ENCODE results near the gene C2orf42.
A peak's percentile ranks its signal among the peaks of the same experiment; 100 is the strongest.
"Not testable (repeated sequence)": the region's sequence is repeated elsewhere in the genome, so short reads cannot be mapped to it uniquely, and the experiment has no call there.

C2orf42 gene

DNA sequence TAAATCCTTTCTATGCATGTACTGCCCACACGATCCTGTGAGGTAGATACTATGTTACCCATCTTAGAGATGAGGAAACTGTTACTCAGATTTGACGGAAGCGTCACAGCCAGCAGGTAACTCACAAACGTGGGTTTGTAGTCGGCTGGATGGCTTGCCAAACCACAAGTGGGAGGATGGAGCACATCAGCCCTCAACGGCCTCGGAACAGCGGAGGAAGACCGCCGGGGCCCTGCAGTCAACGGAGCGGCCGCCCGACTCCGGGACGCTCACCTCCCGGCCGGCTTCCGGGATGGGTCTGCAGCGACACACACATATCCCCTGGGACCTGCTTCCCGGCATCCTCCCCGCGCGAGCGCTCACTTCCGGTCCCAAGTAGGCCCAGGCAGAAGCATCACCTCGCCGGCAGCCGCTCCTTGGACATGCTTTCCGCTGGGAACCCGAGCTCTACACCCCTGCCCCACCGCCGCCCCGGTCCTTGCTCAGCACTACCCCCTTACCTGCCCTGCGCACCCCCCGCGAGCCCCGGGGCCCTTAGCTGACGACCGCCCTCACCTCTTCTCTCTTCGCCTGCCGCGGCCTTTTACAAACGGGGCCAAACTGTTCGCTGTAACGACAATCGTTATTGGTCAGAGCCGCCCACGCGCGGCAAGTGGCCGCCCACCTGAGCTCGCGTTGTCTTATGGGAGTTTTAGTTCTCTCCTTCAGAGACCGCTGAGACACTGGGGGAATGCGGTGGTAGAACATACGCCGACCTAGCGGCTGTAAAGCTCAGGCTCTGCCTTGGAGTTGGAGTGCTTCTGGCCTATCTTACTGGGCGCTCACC lies at the start of gene C2orf42:
TSS of gene C2orf42 (minus strand) at position 602 of the 826 bp plus-strand sequence. CDS start 9,034 bp downstream, outside the sequence.
- DNase-seq (ENCODE audit: low read depth in 1 of 2, low spot score in 1 of 2), result peak; percentile 86 to 93

DNA sequence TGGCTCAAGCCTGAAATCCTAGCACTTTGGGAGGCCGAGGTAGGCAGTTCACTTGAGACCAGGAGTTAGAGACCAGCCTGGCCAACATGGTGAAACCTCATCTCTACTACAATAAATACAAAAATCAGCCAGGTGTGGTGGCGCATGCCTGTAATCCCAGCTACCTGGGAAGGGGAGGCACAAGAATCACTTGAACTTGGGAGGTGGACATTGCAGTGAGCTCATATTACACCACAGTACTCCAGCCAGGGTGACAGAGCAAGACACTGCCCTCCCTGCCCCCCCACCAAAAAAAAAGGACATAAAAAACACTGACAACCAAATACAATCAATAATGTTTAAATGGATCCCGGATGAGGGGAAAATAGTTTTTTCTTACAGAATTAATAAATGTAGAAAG lies 49.8 kb upstream of the C2orf42 start:
- DNase-seq (ENCODE audit: low read depth in 1 of 2, low spot score in 1 of 2), result no peak

DNA sequence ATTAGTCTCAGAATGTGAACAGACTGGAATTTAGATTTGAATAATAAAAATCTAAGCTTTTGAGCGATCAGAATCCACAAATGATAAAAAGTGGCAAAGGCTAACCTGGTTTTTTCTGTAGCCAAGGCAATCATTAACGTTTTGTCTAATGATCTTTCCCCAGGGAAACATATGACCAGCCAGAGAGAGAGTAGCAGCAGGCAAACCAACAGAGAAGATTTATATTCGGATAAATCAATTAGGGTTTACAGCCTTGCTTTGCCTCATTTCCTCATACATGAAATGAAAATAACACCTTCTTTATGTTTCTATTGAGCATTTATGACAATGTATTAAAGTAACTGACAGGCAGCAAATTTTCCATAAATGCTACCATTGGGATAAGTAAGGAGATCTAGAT lies 43.1 kb upstream of the C2orf42 start:
- DNase-seq (ENCODE audit: low read depth in 1 of 2, low spot score in 1 of 2), result no peak

DNA sequence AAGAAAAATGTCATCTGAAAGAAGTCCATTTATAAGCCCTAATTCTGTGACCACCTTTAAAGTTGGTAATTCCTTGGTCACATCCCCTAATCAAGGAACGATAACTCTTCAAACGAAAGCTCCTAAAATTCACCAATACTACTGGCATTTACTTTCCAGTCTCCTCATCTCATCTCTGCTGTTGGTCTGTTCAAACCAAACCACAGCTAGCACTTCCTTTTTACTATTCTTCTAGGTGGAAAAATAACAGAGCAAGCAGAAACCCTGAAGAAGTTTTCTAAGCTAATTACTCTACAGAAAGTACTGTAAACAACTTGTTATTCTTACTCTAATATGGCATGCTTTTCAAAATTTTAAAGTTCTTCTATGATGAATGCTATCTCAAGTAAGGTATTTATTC lies 36.0 kb upstream of the C2orf42 start:
- DNase-seq (ENCODE audit: low read depth in 1 of 2, low spot score in 1 of 2), result no peak

DNA sequence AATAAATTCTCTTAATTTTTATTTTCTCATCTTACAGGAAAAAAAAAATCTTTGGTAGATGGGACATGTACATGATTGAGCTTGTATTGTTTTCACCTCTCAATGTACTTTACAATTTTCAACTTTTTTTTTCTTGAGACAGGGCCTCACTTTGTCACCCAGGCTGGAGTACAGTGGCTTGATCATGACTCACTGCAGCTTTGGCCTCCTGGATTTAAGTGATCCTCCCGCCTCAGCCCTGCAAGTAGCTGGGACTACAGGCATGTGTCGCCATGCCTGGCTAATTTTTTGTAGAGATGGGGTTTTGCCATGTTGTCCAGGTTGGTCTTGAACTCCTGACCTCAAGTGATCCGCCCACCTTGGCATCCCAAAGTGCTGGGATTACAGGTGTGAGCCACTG lies 32.5 kb upstream of the C2orf42 start:
- not testable (repeated sequence) for DNase-seq (ENCODE audit: low read depth in 1 of 2, low spot score in 1 of 2)

DNA sequence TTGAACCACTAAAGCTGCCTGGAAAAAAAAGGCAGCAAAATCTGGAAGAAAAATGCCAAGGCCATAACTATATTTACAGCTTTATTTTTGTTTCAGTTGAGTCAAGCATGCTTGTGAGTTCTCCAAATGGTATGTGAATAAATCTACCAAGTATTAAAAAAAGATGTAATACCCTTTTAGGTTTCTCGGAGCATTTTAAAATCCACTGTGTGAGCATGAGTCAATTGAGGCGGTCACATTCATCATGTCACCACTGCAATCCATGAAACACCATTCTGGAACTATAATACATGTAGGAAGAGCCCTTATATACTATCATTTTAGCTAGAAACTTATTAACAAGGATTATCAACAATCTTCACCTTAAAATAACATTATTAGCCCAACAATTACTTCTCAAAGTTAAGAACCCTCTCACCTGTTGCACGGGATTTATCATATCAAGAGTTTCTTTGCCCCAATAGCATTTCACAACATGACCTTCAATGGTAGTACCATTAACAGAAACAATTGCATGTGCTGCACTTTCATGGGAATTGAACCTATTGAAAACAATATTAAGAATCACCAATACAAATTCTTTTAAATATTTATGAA lies 24.2 kb upstream of the C2orf42 start:
- no peak for DNase-seq (ENCODE audit: low read depth in 1 of 2, low spot score in 1 of 2)

DNA sequence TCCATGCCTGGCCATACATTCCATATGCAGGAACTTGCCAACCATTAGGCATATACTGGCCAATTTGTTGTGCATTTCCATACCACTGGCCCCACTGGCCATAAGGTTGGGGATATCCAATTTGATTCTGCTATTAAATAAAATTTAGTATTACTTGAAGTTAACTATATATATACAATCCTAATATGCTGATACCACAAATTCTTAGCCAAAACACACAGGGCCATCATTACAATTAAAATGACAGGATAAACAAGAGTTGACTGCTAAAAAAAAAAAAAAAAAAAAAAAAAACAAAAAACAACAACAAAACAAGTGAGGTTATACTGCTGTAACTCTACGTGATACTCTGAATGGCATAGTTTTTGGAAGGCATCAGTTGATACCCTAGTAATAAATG lies 23.5 kb upstream of the C2orf42 start:
- no peak for DNase-seq (ENCODE audit: low read depth in 1 of 2, low spot score in 1 of 2)

DNA sequence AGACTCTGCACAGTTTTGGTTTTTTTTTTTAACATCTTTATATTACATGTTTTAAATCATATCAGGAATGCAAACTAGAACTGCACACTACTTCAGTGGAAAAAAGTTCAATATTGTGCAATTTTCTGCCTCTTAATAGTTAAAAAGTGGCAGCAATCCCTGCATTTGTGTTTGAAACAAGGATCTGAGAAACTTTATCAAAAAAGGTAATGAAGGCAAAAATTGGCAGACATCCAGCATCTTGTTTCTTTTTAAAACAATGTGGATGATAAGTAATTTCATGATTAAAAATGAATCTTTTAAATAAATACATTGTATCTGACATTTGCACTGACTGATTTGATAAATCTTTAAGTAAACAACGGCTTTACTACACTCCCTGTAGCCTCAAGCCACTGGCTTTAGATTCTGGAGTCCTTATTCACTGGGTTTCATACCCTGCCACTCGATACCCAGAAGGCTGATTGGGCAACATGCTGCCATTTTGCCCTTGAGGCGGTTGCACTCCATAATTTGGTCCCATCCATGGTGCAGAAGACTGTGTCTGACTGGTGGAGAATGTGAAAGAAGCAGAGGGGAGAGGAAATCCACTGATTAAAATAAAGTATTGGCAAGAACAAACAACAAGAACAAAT lies 21.6 kb upstream of the C2orf42 start:
- DNase-seq (ENCODE audit: low read depth in 1 of 2, low spot score in 1 of 2), result no peak

DNA sequence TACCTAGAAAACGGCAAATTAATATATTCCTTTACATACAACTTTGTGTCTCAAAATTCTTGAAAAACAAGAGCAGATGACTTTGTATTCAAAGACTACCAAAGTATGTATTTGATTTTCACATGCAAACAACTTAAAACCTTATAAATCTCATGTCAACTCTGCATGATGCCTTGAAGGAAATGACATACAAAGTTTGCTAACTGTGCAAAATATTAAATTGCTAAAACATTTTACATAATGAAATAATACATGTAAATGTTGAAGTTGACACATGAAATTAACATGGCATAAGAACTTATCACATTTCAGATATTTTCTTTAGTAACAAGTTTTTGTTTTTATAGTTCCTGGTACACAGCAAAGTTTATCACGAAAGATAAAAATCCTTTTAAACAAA lies 20.8 kb upstream of the C2orf42 start:
- no peak for DNase-seq (ENCODE audit: low read depth in 1 of 2, low spot score in 1 of 2)

DNA sequence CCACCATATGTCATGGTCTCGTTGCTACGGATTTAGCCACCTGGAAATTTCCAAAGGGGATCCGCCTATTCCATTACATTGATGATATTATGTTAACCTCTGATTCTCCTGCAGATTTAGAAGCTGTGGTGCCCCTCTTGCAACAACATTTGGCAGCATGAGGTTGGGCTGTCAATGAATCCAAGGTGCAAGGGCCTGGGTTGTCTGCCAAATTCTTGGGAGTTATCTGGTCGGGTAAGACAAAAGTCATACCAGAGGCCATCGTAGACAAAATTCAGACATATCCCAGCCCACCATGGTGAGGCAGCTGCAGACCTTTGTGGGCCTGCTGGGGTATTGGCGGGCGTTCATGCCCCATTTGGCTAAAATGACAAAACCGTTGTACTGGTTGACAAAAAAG lies 13.6 kb upstream of the C2orf42 start:
- no peak for DNase-seq (ENCODE audit: low read depth in 1 of 2, low spot score in 1 of 2)

DNA sequence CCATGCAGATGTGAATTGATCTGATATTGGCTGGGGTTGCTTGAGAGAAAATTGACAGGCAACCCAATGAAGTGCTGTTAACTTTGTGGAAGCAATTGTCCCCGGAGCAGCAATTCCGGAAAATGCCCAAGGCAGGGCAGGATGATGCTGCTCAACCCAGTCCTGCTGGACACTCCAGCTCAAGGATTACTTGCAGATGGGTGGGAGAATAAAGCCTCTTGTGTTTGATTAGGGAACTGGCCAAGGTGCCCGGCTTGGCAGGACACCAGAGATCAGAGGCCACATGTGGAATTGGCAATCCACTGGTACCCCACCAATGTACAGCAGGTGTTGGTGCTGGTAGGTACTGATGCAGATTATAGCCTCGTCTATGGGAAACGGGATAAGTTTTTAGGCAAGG lies 12.3 kb upstream of the C2orf42 start:
- DNase-seq (ENCODE audit: low read depth in 1 of 2, low spot score in 1 of 2), result no peak

DNA sequence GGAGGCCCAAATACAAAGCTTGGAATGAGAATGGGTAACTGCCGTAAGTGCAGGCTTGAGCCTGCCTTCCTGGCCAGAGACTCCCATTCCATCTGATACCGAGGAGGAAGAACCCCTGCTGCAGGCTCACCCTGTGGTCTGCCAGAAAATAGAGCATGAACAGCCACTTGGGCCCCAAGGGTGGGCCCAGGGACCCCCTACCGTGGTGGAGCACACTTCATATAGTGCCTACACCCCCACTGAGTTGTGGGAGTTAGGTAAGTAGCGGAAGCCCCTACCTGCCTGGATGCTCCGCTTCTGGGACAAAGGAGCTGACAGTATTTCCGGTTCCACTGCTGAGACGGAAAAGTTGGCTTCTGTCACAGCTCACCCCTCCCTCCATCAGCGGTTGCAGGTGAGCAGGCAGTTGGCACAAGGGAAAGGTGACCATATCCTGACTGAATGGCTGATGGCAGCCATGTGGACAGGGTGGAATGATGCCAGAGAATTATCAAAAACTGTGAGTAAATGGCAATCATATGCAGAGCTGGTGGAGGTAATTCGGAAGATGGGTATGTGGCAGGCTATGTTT lies 11.5 kb upstream of the C2orf42 start:
- no peak for DNase-seq (ENCODE audit: low read depth in 1 of 2, low spot score in 1 of 2)

DNA sequence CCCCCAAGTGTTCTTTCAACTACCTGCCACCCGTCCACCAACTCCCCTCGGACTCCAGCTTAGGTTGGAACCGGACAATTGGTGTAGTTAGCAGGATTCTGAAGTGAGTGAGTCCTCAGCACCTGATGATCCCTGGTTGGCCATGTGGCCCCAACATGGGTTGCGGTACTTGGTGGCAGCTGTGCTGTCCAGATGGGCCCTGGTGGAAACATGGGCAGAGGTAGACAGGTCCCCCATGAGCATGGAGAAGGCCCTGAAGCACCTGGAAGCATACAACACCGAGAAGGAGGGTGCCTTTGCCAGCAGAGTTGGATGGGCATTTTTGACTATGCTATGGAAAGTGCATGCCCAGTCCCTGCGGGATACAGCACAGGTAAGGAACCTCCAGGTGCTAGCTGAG lies 11.0 kb upstream of the C2orf42 start:
- no peak for DNase-seq (ENCODE audit: low read depth in 1 of 2, low spot score in 1 of 2)

DNA sequence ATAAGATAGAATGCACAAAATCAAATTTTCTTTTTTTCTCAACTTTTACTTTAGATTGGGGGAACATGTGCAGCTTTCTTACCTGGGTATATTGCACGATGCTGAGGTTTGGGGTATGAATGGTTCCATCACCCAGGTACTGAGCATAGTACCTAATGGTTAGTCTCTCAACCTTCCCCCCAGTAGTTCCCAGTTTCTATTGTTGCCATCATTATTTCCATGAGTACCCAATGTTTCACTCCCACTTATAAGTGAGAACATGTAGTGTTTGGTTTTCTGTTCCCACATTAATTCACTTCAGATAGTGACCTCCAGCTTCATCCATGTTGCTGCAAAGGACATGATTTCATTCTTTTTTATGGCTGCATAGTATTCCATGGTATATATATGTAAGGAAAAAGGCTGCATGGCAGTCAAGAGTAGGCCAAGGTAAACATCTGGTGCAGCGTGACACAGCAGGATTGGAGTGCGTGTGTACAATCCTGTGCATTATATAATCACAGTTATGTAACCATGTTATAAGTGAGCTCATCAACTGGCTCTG lies 10.5 kb upstream of the C2orf42 start:
- DNase-seq (ENCODE audit: low read depth in 1 of 2, low spot score in 1 of 2), result no peak

DNA sequence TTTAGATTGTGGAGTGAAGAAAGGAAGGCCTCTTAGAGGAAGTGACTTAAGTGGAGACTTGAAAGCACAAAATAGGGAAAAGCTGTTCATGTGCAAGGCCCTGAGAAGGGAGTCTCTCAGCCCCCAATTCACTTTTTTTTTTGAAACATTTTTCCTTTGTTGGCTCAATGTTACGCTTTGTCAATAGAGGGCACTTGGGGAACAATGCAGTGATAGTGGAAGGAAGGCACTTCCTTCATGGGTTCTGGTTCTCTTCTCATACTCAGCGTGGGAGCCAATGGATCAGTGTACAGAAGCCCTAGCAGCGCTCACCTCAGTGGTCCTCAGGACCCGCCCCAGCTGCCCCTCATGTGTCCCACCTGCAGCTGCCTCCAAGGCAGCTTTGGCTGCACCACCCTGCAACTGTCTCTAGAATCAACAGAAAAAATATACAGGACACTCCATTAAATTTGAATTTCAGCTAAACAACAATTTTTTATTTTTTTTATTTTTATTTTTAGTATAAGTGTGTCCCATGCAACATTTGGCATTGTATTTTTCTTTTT lies 8.6 kb upstream of the C2orf42 start:
- no peak for DNase-seq (ENCODE audit: low read depth in 1 of 2, low spot score in 1 of 2)

DNA sequence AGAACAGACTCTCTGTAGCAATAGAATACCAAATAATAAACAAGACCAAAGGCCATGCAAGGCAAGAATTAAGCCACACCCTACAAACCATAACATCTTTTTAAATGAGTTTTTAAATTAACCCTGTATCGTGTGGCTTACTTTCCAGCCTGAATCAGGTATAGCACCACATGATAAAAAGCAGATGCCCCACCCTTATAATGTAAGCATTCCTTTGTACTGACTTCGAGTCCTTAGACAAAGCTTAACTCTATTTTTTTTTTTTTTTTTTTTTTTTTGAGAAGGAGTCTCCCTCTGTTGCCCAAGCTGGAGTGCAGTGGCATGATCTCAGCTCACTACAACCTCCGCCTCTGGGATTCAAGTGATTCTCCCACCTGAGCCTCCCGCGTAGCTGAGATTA lies 1.7 kb upstream of the C2orf42 start:
- no peak for DNase-seq (ENCODE audit: low read depth in 1 of 2, low spot score in 1 of 2)

DNA sequence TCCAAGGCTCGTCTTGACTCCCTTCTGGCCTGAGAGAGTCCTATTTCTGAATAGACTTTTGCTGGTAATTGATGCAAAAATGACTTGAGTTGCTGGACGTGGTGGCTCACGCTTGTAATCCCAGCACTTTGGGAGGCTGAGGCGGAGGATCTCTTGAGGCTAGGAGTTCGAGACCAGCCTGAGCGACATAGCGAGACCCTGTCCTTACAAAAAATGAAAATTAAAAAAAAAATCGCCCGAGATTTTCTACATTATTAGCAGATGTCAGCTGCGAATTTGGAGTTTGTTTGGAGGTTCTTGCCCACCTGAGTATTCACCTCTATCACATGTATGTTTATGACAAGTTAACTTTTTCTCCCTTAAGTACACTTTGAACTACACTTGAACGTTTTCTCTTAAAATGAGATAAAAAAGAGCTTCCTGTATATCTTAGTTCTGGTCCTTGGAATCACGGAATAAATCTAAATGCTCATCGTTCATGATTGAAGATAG lies 471 bp upstream of the C2orf42 start:
- DNase-seq (ENCODE audit: low read depth in 1 of 2, low spot score in 1 of 2), result no peak

DNA sequence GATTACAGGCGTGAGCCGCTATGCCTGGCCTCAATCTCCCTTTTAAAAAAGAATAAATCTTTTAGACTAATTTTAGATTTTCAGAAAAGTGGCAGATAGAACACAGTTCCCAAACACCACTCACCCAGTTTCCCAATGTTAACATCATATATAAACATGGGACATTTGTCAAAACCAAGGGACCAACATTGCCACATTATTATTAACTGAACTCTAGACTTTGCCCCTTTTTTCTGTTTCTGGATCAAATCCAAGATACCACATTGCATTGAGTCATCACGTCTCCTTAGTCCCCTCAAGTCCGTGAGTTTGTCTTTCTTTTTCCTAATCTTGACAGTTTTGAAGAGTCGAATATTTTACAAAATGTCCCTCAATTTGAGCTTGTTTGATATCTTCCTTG lies 2.4 kb downstream of the C2orf42 start:
- DNase-seq (ENCODE audit: low read depth in 1 of 2, low spot score in 1 of 2), result no peak

DNA sequence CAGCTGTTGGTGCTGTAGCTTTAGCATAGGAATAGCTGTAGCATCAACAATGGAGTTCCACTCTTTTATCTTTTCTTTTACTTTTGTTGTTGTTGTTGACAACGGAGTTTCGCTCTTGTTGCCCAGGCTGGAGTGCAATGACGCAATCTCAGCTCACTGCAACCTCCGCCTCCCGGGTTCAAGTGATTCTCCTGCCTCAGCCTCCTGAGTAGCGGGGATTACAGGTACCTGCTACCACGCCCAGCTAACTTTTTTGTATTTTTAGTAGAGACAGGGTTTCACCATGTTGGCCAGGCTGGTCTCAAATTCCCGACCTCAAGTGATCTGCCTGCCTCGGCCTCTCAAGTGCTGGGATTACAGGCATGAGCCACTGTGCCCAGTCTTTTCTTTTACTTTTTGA lies 3.6 kb downstream of the C2orf42 start:
- not testable (repeated sequence) for DNase-seq (ENCODE audit: low read depth in 1 of 2, low spot score in 1 of 2)

DNA sequence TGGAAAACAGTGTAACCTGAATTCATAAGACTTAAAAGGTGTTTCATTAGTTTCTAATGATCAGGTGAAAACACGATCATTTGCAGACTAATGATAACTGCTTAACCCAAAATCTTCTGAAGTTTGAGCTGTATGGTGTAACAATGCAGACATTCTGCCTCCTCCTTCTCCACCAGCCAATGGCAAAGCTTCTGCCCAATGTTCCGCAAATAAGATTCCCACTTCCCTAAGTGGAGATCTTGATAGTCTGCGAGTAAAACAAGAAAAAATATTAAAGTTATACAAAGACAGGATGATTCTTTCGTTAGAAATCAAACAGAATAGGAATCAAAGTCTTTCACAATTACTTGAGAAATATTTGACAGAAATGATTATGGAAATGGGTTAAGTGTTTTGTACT lies 8.1 kb downstream of the C2orf42 start:
- DNase-seq (ENCODE audit: low read depth in 1 of 2, low spot score in 1 of 2), result no peak

DNA sequence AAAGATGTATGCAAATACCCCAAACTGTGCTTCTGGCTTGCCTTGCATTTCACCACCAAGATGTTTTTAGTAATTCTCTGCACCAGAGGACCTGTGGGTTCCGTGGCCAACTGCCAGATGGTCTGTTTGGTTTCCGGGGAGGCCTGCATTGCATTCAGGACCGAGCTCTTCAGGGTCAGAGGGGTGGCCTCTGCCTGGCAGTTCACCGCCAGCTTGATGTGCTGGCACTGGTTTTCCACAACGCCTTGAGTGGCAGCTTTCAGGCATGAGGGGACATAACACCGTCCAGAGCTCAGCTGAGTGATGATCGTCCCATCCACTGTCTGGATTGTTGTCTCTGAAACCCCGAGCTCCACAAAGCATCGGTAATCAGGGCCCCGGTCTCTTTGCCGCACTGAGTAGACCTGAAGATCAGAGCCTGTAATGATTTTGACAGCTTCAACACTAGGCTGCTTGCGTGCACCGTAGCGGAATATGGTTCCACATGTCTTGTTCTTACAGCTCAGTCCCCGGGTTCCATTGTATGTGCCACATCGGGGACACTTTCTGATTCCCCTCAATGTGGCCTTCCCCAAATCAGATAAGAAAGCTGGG lies 9.4 kb downstream of the C2orf42 start:
- no peak for DNase-seq (ENCODE audit: low read depth in 1 of 2, low spot score in 1 of 2)
